H1 (cell line): ENCODE results near the gene PROK1. TPM values are rescaled to one million over a fixed set of nuclear protein-coding genes. Genes with fewer than 3 reads are reported as not detected.

Source experiments
- GABPA ChIP-seq: IDR thresholded peaks from 2 replicates; pipeline ENCODE4 v1.6.1; 2011; ENCODE audit warnings: mild to moderate bottlenecking, low read length, moderate library complexity, borderline replicate concordance; ENCODE audit not compliant: insufficient read depth
- MAFK ChIP-seq: IDR thresholded peaks from 2 replicates; pipeline ENCODE4 v1.6.1; 2012; ENCODE audit warnings: low read depth, mild to moderate bottlenecking, improper control_type of control experiment, low read length
- RAD21 ChIP-seq, 2 experiments: IDR thresholded peaks in 1 of 2; conservative IDR thresholded peaks in 1 of 2; 2 replicates each; pipeline ENCODE4 v1.6.1; 2011; ENCODE audit warnings: low read depth in 2 of 2, low read length in 2 of 2, improper control_type of control experiment in 1 of 2, inconsistent platforms in 1 of 2, mild to moderate bottlenecking in 1 of 2, moderate library complexity in 1 of 2
- RNF2 ChIP-seq: fragments of 200-900, 300-1000 bp; sonication (generic); IDR thresholded peaks from 2 replicates; pipeline ENCODE4 v1.7.1; 2016; ENCODE audit warnings: borderline replicate concordance, low read depth, mild to moderate bottlenecking, antibody characterized with exemption, low read length; ENCODE audit not compliant: poor library complexity, severe bottlenecking; ENCODE audit errors: missing control alignments
- SAP30 ChIP-seq: fragments of 300-600 bp; sonication (generic); IDR thresholded peaks from 2 replicates; pipeline ENCODE4 v1.7.1; 2012; ENCODE audit warnings: low read length, moderate library complexity, mild to moderate bottlenecking, inconsistent platforms; ENCODE audit not compliant: insufficient read depth, insufficient replicate concordance
- TEAD4 ChIP-seq: IDR thresholded peaks from 2 replicates; pipeline ENCODE4 v1.6.1; 2012; ENCODE audit warnings: low read depth, low read length, inconsistent platforms, mixed read lengths
- polyA plus RNA-seq, 7 experiments: library from polyadenylated mRNA; depleted of rRNA in 3 of 7; stranded (reverse) in 5 of 7; unstranded in 2 of 7; fragments of >200 nt in 5 of 7; fragments of 200-250 nt in 2 of 7; gene quantifications; 1 replicate in 5 of 7; 2 replicates in 1 of 7; 4 replicates in 1 of 7; pipeline versions ENCODE4 v1.2.1 to v1.2.3, GENCODE V29; 2011 to 2013; ENCODE audit warnings: missing spikeins in 2 of 7, mixed read lengths in 2 of 7
- total RNA-seq: library from RNA; stranded (reverse); fragmentation: NEBNext Ultra II Directional; extraction: Animal tissue kit (Norgen Biotek cat#: 25700); gene quantifications from 2 replicates; pipeline ENCODE4 v1.2.1, GENCODE V29; 2021

PROK1 gene
- total and polyA plus RNA-seq, 2 of the 8 experiments (the other 6 are each of a cell fraction or from before 2014, with no cell fraction given), result 0.12 TPM; not detected in 1

- TF ChIP-seq SAP30, result no peak
- TF ChIP-seq TEAD4, result no peak
- no peak for TF ChIP-seq RNF2
- no peak for TF ChIP-seq RAD21 (IDR thresholded peaks at IDR 0.05 in 1 of 2, conservative IDR thresholded peaks at IDR 0.05 in 1 of 2; ENCODE audit: low read depth in 2 of 2, low read length in 2 of 2)
- TF ChIP-seq GABPA, result no peak
- TF ChIP-seq MAFK, result no peak
Observed at GRCh38 chr1:110506541-110506940, 55.6 kb downstream of the PROK1 start (continued).

Other genes starting within 250 kb of the PROK1 start
- gene KCNC4, start 240.8 kb upstream of the PROK1 start, total RNA-seq, result 11.2 TPM in 2 replicates
- gene KCNC4, start 240.8 kb upstream of the PROK1 start, polyA plus RNA-seq (2011; rRNA removed), result 8.1 and 10.6 TPM in 2 replicates
- 41.2 and 44.9 TPM in 2 replicates for gene RBM15, start 111.8 kb upstream of the PROK1 start, total RNA-seq
- 13.5 and 18.6 TPM in 2 replicates for gene RBM15, start 111.8 kb upstream of the PROK1 start, polyA plus RNA-seq (2011; rRNA removed)
- gene SLC16A4, start 60.1 kb upstream of the PROK1 start, total RNA-seq, result 0.33 and 0.43 TPM in 2 replicates
- gene SLC16A4, start 60.1 kb upstream of the PROK1 start, polyA plus RNA-seq (2011; rRNA removed), result 0.20 and 0.30 TPM in 2 replicates
- 84.4 and 91.9 TPM in 2 replicates for gene LAMTOR5, start 43.5 kb upstream of the PROK1 start, total RNA-seq
- 177 and 297 TPM in 2 replicates for gene LAMTOR5, start 43.5 kb upstream of the PROK1 start, polyA plus RNA-seq (2011; rRNA removed)
- not detected in 2 replicates for gene KCNA10, start 68.0 kb downstream of the PROK1 start, total RNA-seq
- gene KCNA10, start 68.0 kb downstream of the PROK1 start, polyA plus RNA-seq (2011; rRNA removed), result not detected in 2 replicates
- gene KCNA2, start 155.2 kb downstream of the PROK1 start, total RNA-seq, result 0.75 and 0.78 TPM in 2 replicates
- gene KCNA2, start 155.2 kb downstream of the PROK1 start, polyA plus RNA-seq (2011; rRNA removed), result 0.24 and 0.26 TPM in 2 replicates
- gene KCNA3, start 223.8 kb downstream of the PROK1 start, total RNA-seq, result 0.95 and 1.0 TPM in 2 replicates
- 1.1 and 1.2 TPM in 2 replicates for gene KCNA3, start 223.8 kb downstream of the PROK1 start, polyA plus RNA-seq (2011; rRNA removed)